Fibroblast of peridontal ligament (primary cell): ENCODE data around the gene IRF2.

Experiments used
- DNase-seq: peaks from one replicate; pipeline ENCODE4 v3.0.0-alpha.2; 2010; ENCODE audit errors: extremely low read depth

Gene IRF2

DNA sequence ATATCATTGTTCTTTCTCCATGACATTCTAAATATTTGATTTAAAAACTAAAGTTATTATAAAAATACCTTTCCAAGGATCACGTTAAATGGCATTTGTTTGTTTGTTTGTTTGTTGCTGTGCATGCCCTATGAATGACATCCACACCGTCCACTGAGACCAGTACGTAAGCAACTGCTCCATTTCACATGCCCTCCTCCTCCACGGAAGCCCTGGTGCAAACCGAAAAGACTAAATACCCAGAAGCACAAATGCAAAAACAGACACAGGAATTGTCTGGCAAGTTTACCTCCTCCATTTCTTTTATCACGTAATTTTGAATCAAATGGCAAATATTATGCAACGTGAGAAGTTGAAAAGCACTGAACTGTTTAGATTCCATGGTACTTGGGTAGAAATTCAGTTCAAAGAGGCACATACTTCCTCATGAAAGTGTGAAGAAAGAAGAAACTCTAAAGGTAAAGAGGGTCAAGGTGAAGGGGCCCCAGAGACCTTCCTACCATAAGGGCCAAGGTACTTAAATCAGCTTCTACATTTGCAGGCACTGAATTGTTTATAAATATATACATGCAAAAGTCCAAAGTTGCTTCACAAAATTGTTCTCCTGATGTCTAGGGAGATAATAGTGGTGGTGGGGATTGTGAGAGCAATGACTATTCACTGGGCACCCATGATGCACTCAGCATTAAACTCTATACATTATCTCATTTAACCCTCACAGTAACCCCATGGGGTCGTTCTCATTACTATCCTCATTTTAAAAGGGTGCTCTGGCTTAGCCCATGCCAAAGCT, 23.4 kb downstream of the IRF2 start:
- DNase-seq: peak; percentile 45

DNA sequence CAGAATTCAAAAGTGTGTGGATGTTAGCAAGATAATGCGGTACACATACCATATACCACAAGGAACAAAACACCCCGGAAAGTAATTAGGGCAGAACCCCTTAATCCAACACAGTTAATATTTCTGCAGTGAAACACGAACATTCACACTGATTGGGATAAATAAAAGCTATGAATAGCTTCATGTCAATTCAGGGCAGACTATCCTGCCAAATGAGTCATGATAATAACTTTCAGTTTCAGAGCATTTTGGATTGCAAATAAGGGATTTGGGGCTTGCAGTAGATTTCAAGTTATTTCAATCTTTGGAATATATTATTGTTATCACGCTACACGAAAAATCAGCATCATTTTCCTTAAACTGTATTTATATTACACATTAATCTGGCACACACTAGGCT, 24.3 kb downstream of the IRF2 start:
- peak; percentile 95 for DNase-seq

- DNase-seq: peak; percentile 63
Measured at GRCh38 chr4:184448821-184449220, 25.5 kb downstream of the IRF2 start.

DNA sequence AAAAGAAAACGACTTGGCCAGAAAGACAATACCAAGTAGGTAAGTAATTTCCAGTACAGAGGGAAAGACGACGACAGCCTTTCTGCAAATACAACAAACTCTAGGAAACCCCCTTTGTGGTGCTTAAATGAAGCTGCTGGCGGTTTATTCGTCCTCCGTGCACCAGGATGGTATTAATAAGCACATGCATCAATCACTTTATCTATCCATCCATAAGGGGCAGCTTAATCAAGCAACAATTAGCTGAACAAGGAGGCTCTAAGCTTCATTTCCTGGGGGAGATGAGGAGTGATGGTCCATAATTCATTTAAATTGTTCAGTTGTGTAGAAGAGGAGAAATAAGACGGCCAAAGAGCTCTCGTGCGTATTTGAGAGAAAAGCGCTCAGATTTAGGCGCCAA, 26.2 kb downstream of the IRF2 start:
- DNase-seq: no peak

DNA sequence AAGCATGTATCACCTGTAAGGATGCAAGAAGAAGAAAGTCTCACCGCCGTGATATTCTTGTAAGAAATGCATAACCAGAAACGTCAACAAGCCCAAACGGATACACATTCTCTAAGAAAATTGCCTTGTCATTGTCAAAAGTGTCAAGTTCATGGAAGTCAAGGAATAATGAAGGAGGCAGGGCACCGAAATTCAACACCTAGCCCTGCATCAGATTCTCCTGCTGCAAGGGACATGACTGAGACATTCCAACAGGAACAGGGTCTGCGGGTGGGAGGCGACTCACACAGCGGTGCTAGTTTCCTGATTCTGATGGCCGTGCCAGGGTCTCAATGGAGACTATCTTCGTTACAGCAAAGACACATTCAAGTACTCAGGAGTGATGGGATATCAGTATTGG, 26.7 kb downstream of the IRF2 start:
- DNase-seq: no peak

DNA sequence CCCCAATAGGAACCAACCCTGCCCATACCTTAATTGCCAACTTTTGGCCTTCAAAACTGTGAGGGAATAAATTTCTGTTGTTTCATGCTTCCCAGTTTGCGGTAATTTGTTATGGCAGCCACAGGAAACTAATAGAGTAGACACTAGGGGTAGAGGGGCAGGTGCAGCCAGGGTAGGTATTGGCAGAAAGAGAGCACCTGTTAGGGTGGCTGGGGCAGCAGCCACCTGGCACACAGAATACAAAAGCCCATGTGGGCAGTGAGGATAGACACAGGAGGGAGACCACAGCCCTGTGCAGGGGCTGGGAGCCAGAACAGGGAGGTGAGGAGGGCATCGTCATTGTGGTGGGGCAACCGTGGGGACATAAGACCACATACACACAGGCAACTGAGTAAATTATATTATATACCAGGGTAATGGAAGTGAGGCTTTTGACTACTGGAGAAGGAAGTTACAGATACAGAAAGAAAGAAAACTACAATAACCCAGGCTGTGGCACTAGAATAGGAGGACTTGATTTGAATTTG, 28.2 kb downstream of the IRF2 start:
- DNase-seq: no peak

DNA sequence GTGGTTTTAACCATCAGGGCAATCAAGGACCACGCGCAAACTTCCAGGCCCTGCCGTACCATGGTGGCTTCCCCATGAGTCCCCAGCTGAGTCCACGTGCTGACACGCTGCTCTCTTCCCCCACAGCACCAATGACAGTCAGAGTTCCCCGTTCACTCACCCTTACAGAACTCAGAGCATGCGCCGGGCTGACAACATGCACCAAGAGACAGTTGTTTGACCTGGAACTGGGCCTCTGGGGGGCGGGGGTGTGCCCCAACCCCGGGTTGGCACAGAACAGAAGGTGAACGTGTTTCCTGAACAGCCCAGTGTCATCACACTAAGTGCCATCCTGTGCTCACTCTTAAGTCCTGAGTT, 29.4 kb downstream of the IRF2 start:
- DNase-seq: no peak

- DNase-seq: no peak
Measured at GRCh38 chr4:184444215-184444952, 30.0 kb downstream of the IRF2 start.

GRCh38 chr4:184443318-184443717, 31.0 kb downstream of the IRF2 start:
- DNase-seq: no peak

- DNase-seq: no peak
Measured at GRCh38 chr4:184442314-184442635, 32.1 kb downstream of the IRF2 start.

DNA sequence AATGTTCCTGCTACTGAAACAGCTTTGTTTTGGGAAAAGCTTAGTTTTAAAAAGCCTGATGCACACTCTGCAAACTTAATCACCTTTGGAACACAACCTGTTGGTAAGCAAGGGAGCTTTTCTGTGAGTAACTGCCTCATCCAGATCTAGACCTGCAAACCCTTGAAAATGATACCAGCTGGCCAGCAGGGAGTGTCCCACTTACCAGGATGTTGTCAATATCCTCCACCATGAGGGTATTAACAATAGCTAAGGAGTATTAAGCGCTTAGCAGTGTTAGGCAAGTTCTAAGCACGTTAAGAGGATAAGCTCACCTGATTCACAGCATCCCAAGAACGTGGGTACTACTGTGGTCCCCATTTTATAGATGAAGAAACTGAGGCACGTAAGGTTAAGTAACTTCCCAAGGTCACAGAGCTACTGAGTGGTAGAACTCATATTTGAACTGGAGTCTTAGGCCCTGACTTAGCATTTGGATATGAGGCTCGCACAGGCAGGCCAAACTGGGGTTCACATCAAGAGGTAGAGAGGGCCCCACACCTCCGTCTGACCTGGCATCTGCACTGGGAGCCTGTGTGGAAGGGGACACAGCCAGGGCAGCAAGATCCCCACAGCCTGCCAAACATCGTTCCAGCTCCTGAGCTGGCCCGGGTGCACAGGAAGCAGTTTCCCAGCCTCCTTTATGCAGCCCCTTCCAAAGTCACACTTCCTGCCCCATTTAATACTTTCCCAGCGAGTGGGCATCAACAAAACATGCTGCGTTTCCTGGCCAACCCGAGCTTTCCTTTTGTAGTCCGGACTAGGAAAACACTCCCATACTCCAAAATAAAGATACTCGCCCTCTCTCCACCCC, 32.7 kb downstream of the IRF2 start:
- DNase-seq: peak; percentile 33

GRCh38 chr4:184440595-184441358, 33.6 kb downstream of the IRF2 start:
- no peak for DNase-seq

GRCh38 chr4:184439856-184440594, 34.3 kb downstream of the IRF2 start:
- DNase-seq: peak; percentile 74

- no peak for DNase-seq
Measured at GRCh38 chr4:184439386-184439785, 35.0 kb downstream of the IRF2 start.

- DNase-seq: no peak
Measured at GRCh38 chr4:184438375-184438774, 36.0 kb downstream of the IRF2 start.

GRCh38 chr4:184437565-184438265, 36.6 kb downstream of the IRF2 start:
- DNase-seq: peak; percentile 42

GRCh38 chr4:184434501-184435066, 39.8 kb downstream of the IRF2 start:
- DNase-seq: no peak

GRCh38 chr4:184434021-184434420, 40.3 kb downstream of the IRF2 start:
- DNase-seq: no peak

GRCh38 chr4:184433258-184433892, 41.0 kb downstream of the IRF2 start:
- DNase-seq: no peak
